NK-92 treated with Interleukin-12 subunit alpha and Interleukin-12 subunit beta, amount 100 ng/mL, for 24 hours (cell line): ENCODE results near the gene OR5K2.
A peak's percentile ranks its signal among the peaks of the same experiment; 100 is the strongest.

Source experiments
- DNase-seq: peaks from one replicate; lab custom pipeline; 2025; lab: John Stamatoyannopoulos, UW

OR5K2 gene

GRCh38 chr3:98522544-98523281 is 25.2 kb downstream of the OR5K2 start, which contains the start of gene CLDND1:
Gene CLDND1, minus strand, starts transcription at chr3:98522902. Its CDS starts 1,478 bp downstream, at chr3:98521424.
- DNase-seq, result peak; percentile 95

- peak; percentile 56 for DNase-seq
Measured at GRCh38 chr3:98525494-98525893, 28.0 kb downstream of the OR5K2 start.

- DNase-seq, result no peak
Measured at GRCh38 chr3:98528474-98529346, 31.2 kb downstream of the OR5K2 start.

- no peak for DNase-seq
Measured at GRCh38 chr3:98529856-98530459, 32.5 kb downstream of the OR5K2 start.

- no peak for DNase-seq
Measured at GRCh38 chr3:98530676-98531075, 33.2 kb downstream of the OR5K2 start.

GRCh38 chr3:98531622-98532274 is 34.3 kb downstream of the OR5K2 start, which contains the start of gene GPR15:
Gene GPR15, plus strand, starts transcription at chr3:98531978. Its CDS starts 56 bp downstream, at chr3:98532034.
- DNase-seq, result no peak

- DNase-seq, result no peak
Measured at GRCh38 chr3:98532275-98532637, 34.8 kb downstream of the OR5K2 start.

GRCh38 chr3:98532709-98533571 is 35.5 kb downstream of the OR5K2 start:
- DNase-seq, result no peak

GRCh38 chr3:98534168-98534567 is 36.7 kb downstream of the OR5K2 start:
- DNase-seq, result no peak

- DNase-seq, result no peak
Measured at GRCh38 chr3:98534734-98535133, 37.3 kb downstream of the OR5K2 start.

GRCh38 chr3:98536456-98537017 is 39.1 kb downstream of the OR5K2 start:
- DNase-seq, result no peak

- no peak for DNase-seq
Measured at GRCh38 chr3:98540346-98540745, 42.9 kb downstream of the OR5K2 start.

GRCh38 chr3:98541695-98542094 is 44.2 kb downstream of the OR5K2 start:
- no peak for DNase-seq

GRCh38 chr3:98542623-98543022 is 45.1 kb downstream of the OR5K2 start:
- DNase-seq, result no peak

- DNase-seq, result no peak
Measured at GRCh38 chr3:98545940-98546339, 48.5 kb downstream of the OR5K2 start.
